GM13976 (cell line): ENCODE data around the gene ARTN.

Source experiments
- DNase-seq: peaks from one replicate; pipeline ENCODE4 v3.0.0; 2012; ENCODE audit warnings: low spot score
- CTCF ChIP-seq: IDR thresholded peaks from 2 replicates; pipeline ENCODE4 v1.5.1; 2012; ENCODE audit warnings: borderline replicate concordance, mild to moderate bottlenecking; ENCODE audit not compliant: insufficient read depth; ENCODE audit errors: extremely low read depth, missing control alignments, control extremely low read depth
- in situ Hi-C: fragments of 300-500 bp; cut with MboI; formaldehyde crosslinking; loops from one replicate; pipeline ENCODE4 v1.12.0; 2022; ENCODE audit warnings: low sequenced_read_pairs, mixed read lengths, inconsistent platforms; ENCODE audit not compliant: unreplicated experiment

Gene ARTN

DNA sequence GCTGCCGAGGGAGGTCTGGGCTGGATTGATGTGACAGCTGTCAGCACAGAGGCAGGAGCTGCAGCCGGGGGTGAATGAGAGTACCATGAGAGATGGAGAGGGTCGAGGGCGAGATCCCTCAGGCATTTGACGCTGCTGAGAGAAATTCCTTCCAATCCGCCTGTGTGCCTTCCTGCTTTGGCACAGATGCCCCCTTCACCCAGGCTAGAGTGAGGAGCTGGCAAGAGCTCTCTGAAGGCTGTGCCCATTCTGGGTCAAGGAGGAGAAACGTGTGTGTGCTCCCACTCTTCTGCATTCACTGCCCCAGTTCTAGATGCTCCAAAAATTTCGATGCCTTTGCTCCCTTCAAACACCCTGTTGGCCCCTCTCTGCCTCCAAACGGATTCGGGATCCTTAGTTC lies 4.8 kb downstream of the ARTN start:
- in situ Hi-C loops = loop anchor here (10.0 to 25.0 kb wide), 3 partner anchors 174 to 701 kb away; partner anchors contain the start of gene PTPRF
- TF ChIP-seq CTCF = no peak
- no peak for DNase-seq

- DNase-seq = no peak
- in situ Hi-C loops = loop anchor here (10.0 to 25.0 kb wide), 3 partner anchors 174 to 702 kb away; partner anchors contain the start of gene PTPRF
- TF ChIP-seq CTCF = no peak
Measured at GRCh38 chr1:43938892-43939587, 5.4 kb downstream of the ARTN start.

GRCh38 chr1:43942411-43942810 lies 8.8 kb downstream of the ARTN start:
- in situ Hi-C loops = loop anchor here (25.0 kb wide), 2 partner anchors 405 to 705 kb away; partner anchors contain the start of gene PTPRF
- DNase-seq = no peak
- no peak for TF ChIP-seq CTCF

GRCh38 chr1:43944860-43945259 lies 11.3 kb downstream of the ARTN start:
- in situ Hi-C loops = loop anchor here (25.0 kb wide), 2 partner anchors 408 to 708 kb away; partner anchors contain the start of gene PTPRF
- no peak for TF ChIP-seq CTCF
- no peak for DNase-seq

- no peak for DNase-seq
- no peak for TF ChIP-seq CTCF
- in situ Hi-C loops = loop anchor here (25.0 kb wide), 2 partner anchors 408 to 708 kb away; partner anchors contain the start of gene PTPRF
Measured at GRCh38 chr1:43945674-43946235, 12.2 kb downstream of the ARTN start.

DNA sequence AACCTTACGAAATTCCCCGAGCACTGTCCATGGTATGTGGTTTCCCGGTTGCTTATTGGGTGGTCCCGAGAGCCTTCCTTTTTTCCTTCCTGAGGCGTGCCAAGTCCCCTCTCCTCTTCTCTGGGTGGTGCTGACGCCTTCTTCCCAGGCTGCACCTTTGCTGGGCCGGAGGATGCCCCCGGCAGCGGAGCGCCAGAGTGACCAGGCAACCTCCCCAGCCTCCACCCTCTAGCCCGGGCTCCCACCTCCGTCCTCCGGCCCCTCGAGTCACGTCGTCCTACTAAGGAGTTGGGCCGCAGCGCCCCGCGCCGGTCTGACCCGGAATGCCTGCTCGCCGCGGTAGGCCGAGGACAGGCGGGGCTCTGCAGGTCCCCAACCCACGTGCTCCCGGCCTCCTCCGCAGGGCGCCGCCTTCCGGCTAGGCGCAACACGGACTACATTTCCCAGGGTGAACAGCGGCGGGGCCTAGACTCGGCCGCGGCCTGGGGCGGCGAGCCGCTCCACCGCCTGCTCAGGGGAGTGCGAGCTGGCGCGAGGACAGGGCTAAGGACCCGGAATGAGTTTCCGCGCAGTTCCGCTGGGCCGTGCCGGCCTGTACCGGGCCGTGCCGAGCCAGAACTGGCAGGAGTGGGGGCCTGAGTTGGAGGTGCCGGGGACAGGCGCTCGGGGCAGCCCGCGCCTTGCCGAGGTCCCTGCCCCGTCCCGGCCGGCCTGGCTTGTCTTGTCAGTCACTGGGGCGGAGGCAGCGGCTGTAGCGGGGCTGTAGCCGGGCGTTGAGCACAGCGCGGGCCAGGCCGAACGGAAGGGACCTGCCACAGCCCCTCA lies 12.8 kb downstream of the ARTN start, which contains the start of gene IPO13:
IPO13 (plus strand) TSS at position 715 of the 825 bp plus-strand sequence. CDS start 651 bp downstream, outside the sequence.
- DNase-seq = peak; percentile 99
- in situ Hi-C loops = loop anchor here (25.0 kb wide), 2 partner anchors 409 to 709 kb away; partner anchors contain the start of gene PTPRF
- TF ChIP-seq CTCF = peak; percentile 86
